Astrocyte (in vitro differentiated cells and primary cell): ENCODE measurements around the gene GLCCI1. TPM values are rescaled to one million over a fixed set of nuclear protein-coding genes. Genes with fewer than 3 reads are reported as not detected.
"Not testable (repeated sequence)": the region's sequence is repeated elsewhere in the genome, so short reads cannot be mapped to it uniquely, and the experiment has no call there.

Source experiments
- DNase-seq: peaks from one replicate; pipeline ENCODE4 v3.0.0-alpha.2; 2010; ENCODE audit warnings: low read depth
- FAIRE-seq: peaks from 2 replicates; lab custom pipeline; 2011; peaks lifted over from hg19 to GRCh38; lab: Jason Lieb, UNC
- H2AFZ ChIP-seq: 2 replicates; pipeline ENCODE4 v1.6.0; 2012; ENCODE audit warnings: low read depth, low read length, inconsistent platforms
- H3K27ac ChIP-seq: 2 replicates; pipeline ENCODE4 v1.5.1; 2011; ENCODE audit warnings: low read depth, low read length, inconsistent platforms
- H3K27me3 ChIP-seq: 2 replicates; pipeline ENCODE4 v1.6.0; 2011; ENCODE audit warnings: low read length, inconsistent platforms; ENCODE audit not compliant: insufficient read depth
- H3K36me3 ChIP-seq: 2 replicates; pipeline ENCODE4 v1.5.1; 2011; ENCODE audit warnings: low read length, inconsistent platforms; ENCODE audit not compliant: insufficient read depth
- H3K4me1 ChIP-seq: 2 replicates; pipeline ENCODE4 v1.5.1; 2011; ENCODE audit warnings: low read length, inconsistent platforms; ENCODE audit not compliant: insufficient read depth
- H3K4me2 ChIP-seq: 2 replicates; pipeline ENCODE4 v1.6.0; 2012; ENCODE audit warnings: low read length, inconsistent platforms
- H3K4me3 ChIP-seq: 2 replicates; pipeline ENCODE4 v1.5.1; 2011; ENCODE audit warnings: low read depth, mild to moderate bottlenecking, low read length, inconsistent platforms; ENCODE audit not compliant: insufficient read depth
- H3K79me2 ChIP-seq: 2 replicates; pipeline ENCODE4 v1.6.0; 2012; ENCODE audit warnings: mild to moderate bottlenecking, low read length, inconsistent platforms; ENCODE audit not compliant: insufficient read depth
- H3K9ac ChIP-seq: 2 replicates; pipeline ENCODE4 v1.6.0; 2012; ENCODE audit warnings: mild to moderate bottlenecking, low read length, inconsistent platforms
- H3K9me3 ChIP-seq: 2 replicates; pipeline ENCODE4 v1.5.1; 2012; ENCODE audit warnings: low read depth, mild to moderate bottlenecking, low read length, inconsistent platforms; ENCODE audit not compliant: insufficient read depth
- H4K20me1 ChIP-seq: 2 replicates; pipeline ENCODE4 v1.6.0; 2012; ENCODE audit warnings: low read length, inconsistent platforms; ENCODE audit not compliant: insufficient read depth
- H3K27ac Mint-ChIP-seq: one replicate; pipeline ENCODE4 v1.8.0; 2021; ENCODE audit warnings: mild to moderate bottlenecking, mixed read lengths; ENCODE audit not compliant: unreplicated experiment
- H3K27me3 Mint-ChIP-seq: one replicate; pipeline ENCODE4 v1.8.0; 2021; ENCODE audit warnings: low read depth, mixed read lengths; ENCODE audit not compliant: unreplicated experiment
- H3K36me3 Mint-ChIP-seq: one replicate; pipeline ENCODE4 v1.8.0; 2021; ENCODE audit warnings: low read depth, mixed read lengths; ENCODE audit not compliant: unreplicated experiment
- H3K4me1 Mint-ChIP-seq: one replicate; pipeline ENCODE4 v1.8.0; 2021; ENCODE audit warnings: low read depth, mixed read lengths; ENCODE audit not compliant: unreplicated experiment
- H3K4me3 Mint-ChIP-seq: one replicate; pipeline ENCODE4 v1.8.0; 2021; ENCODE audit warnings: mild to moderate bottlenecking, moderate library complexity, mixed read lengths; ENCODE audit not compliant: unreplicated experiment
- H3K9me3 Mint-ChIP-seq: one replicate; pipeline ENCODE4 v1.8.0; 2021; ENCODE audit warnings: mild to moderate bottlenecking, mixed read lengths; ENCODE audit not compliant: unreplicated experiment
- CTCF ChIP-seq: IDR thresholded peaks from 2 replicates; pipeline ENCODE4 v1.5.1; 2011; ENCODE audit warnings: low read depth, mild to moderate bottlenecking, inconsistent platforms, low read length, moderate library complexity; ENCODE audit not compliant: insufficient read depth
- EZH2 ChIP-seq: IDR thresholded peaks from 2 replicates; pipeline ENCODE4 v1.6.1; 2012; ENCODE audit warnings: mild to moderate bottlenecking, low read length, inconsistent platforms; ENCODE audit not compliant: insufficient read depth
- total RNA-seq: library from RNA; stranded (reverse); gene quantifications from 2 replicates; pipeline ENCODE4 v1.2.1, GENCODE V29; 2021

The GLCCI1 gene
- total RNA-seq, 1 donor from 2014 or later = 24.2 TPM

- peaks cover 8% of the 10 kb centered on the region for H3K4me1 Mint-ChIP-seq
- no peaks in the 10 kb centered on the region for H3K27me3 Mint-ChIP-seq
- FAIRE-seq (no peak), DNase-seq (peak; percentile 64)
- H3K36me3 Mint-ChIP-seq = peaks cover 15% of the 10 kb centered on the region
- Histone ChIP-seq H3K9me3 (no peaks in the 10 kb centered on the region), H4K20me1 (no peaks in the 10 kb centered on the region), H3K27ac (no peak overlapping the region), H2AFZ (no peak overlapping the region), H3K4me3 (no peak overlapping the region), H3K36me3 (no peaks in the 10 kb centered on the region), H3K9ac (no peak overlapping the region), H3K79me2 (no peaks in the 10 kb centered on the region), H3K27me3 (no peaks in the 10 kb centered on the region), H3K4me1 (peaks cover 7% of the 10 kb centered on the region), H3K4me2 (no peak overlapping the region)
- TF ChIP-seq EZH2 (no peak), CTCF (no peak)
- H3K4me3 Mint-ChIP-seq = no peak overlapping the region
- peaks cover 3% of the 10 kb centered on the region for H3K9me3 Mint-ChIP-seq
- H3K27ac Mint-ChIP-seq = no peak overlapping the region
Observed at GRCh38 chr7:8060241-8060640, 91.6 kb downstream of the GLCCI1 start.

- H3K27ac Mint-ChIP-seq, H3K4me3 Mint-ChIP-seq, H3K9ac ChIP-seq, H3K27me3 Mint-ChIP-seq, H3K9me3 ChIP-seq, H3K36me3 Mint-ChIP-seq, H3K27me3 ChIP-seq, H3K4me2 ChIP-seq, H3K27ac ChIP-seq, FAIRE-seq, H2AFZ ChIP-seq, H3K4me3 ChIP-seq, H3K9me3 Mint-ChIP-seq, H3K36me3 ChIP-seq, H3K79me2 ChIP-seq, H4K20me1 ChIP-seq: not testable (repeated sequence)
- peaks cover 16% of the 10 kb centered on the region for H3K4me1 Mint-ChIP-seq
- H3K4me1 ChIP-seq = peaks cover 16% of the 10 kb centered on the region
- peak; percentile 22 for DNase-seq
Observed at GRCh38 chr7:8063300-8063699, 94.7 kb downstream of the GLCCI1 start.

- no peak overlapping the region for H3K9ac ChIP-seq
- peaks cover 16% of the 10 kb centered on the region for H3K4me1 ChIP-seq
- no peak overlapping the region for H3K4me2 ChIP-seq
- peaks cover 9% of the 10 kb centered on the region for H3K36me3 Mint-ChIP-seq
- H3K27ac Mint-ChIP-seq = no peak overlapping the region
- no peaks in the 10 kb centered on the region for H3K79me2 ChIP-seq
- H2AFZ ChIP-seq = no peak overlapping the region
- no peaks in the 10 kb centered on the region for H3K9me3 ChIP-seq
- DNase-seq (peak; percentile 48), FAIRE-seq (no peak)
- no peaks in the 10 kb centered on the region for H4K20me1 ChIP-seq
- H3K9me3 Mint-ChIP-seq = peaks cover 3% of the 10 kb centered on the region
- no peaks in the 10 kb centered on the region for H3K27me3 ChIP-seq
- no peak overlapping the region for H3K4me3 Mint-ChIP-seq
- H3K27ac ChIP-seq = no peak overlapping the region
- no peaks in the 10 kb centered on the region for H3K36me3 ChIP-seq
- no peak for TF ChIP-seq EZH2
- no peak for TF ChIP-seq CTCF
- no peak overlapping the region for H3K4me3 ChIP-seq
- no peaks in the 10 kb centered on the region for H3K27me3 Mint-ChIP-seq
- peaks cover 16% of the 10 kb centered on the region for H3K4me1 Mint-ChIP-seq
Observed at GRCh38 chr7:8063706-8064297, 95.2 kb downstream of the GLCCI1 start.
